T-helper 22 cell (primary cell): ENCODE measurements around the gene KRTAP12-2.
"Not testable (repeated sequence)": the region's sequence is repeated elsewhere in the genome, so short reads cannot be mapped to it uniquely, and the experiment has no call there.

Experiments used
- DNase-seq: peaks from one replicate; pipeline ENCODE4 v3.0.0-alpha.2; 2020; ENCODE audit warnings: low read depth

Gene KRTAP12-2

GRCh38 chr21:44684077-44684476, 17.4 kb upstream of the KRTAP12-2 start:
- no peak for DNase-seq

GRCh38 chr21:44682580-44683151, 15.9 kb upstream of the KRTAP12-2 start:
- DNase-seq: no peak

GRCh38 chr21:44681861-44682579, 15.3 kb upstream of the KRTAP12-2 start, which contains the start of gene KRTAP12-1:
Gene KRTAP12-1, minus strand, starts transcription at chr21:44682163. Its CDS starts 40 bp downstream, at chr21:44682123.
- DNase-seq: no peak

GRCh38 chr21:44681152-44681551, 14.4 kb upstream of the KRTAP12-2 start:
- DNase-seq: no peak

- DNase-seq: no peak
Measured at GRCh38 chr21:44677881-44678280, 11.2 kb upstream of the KRTAP12-2 start.

GRCh38 chr21:44671911-44672310, 5.2 kb upstream of the KRTAP12-2 start:
- no peak for DNase-seq

- no peak for DNase-seq
Measured at GRCh38 chr21:44670642-44671432, 4.1 kb upstream of the KRTAP12-2 start.

- DNase-seq: no peak
Measured at GRCh38 chr21:44667612-44668011, 885 bp upstream of the KRTAP12-2 start.

GRCh38 chr21:44664691-44665090, 2.0 kb downstream of the KRTAP12-2 start:
- DNase-seq: no peak

- DNase-seq: not testable (repeated sequence)
Measured at GRCh38 chr21:44661567-44661966, 5.2 kb downstream of the KRTAP12-2 start.

- no peak for DNase-seq
Measured at GRCh38 chr21:44658913-44659595, 7.7 kb downstream of the KRTAP12-2 start.

GRCh38 chr21:44658541-44658910, 8.2 kb downstream of the KRTAP12-2 start:
- no peak for DNase-seq

- peak; percentile 63 for DNase-seq
Measured at GRCh38 chr21:44657635-44658540, 8.8 kb downstream of the KRTAP12-2 start, which contains the start of gene KRTAP12-3. Gene KRTAP12-3, plus strand, starts transcription at chr21:44657932. Its CDS starts 48 bp downstream, at chr21:44657980.

GRCh38 chr21:44656868-44657267, 9.9 kb downstream of the KRTAP12-2 start:
- no peak for DNase-seq

GRCh38 chr21:44654576-44655175, 12.1 kb downstream of the KRTAP12-2 start, which contains the start of gene KRTAP12-4:
Gene KRTAP12-4, minus strand, starts transcription at chr21:44654659. Its CDS starts 45 bp downstream, at chr21:44654614.
- DNase-seq: no peak

- peak; percentile 73 for DNase-seq
Measured at GRCh38 chr21:44653656-44654575, 12.8 kb downstream of the KRTAP12-2 start.

- DNase-seq: no peak
Measured at GRCh38 chr21:44653123-44653522, 13.6 kb downstream of the KRTAP12-2 start.

- no peak for DNase-seq
Measured at GRCh38 chr21:44650973-44651675, 15.6 kb downstream of the KRTAP12-2 start.
